Heart left ventricle (tissue), 13 donors: ENCODE measurements around the gene SCRN2.

Experiments used
- CTCF ChIP-seq, 12 donors: fragments of 200-600 bp; sonication (generic) in 4 of 12; IDR thresholded peaks; one replicate each; pipeline versions ENCODE4 v1.5.0 to v1.8.0; 2018 to 2022; ENCODE audit warnings: antibody characterized with exemption in 12 of 12, mild to moderate bottlenecking in 5 of 12
- POLR2A ChIP-seq, 2 donors: fragments of 450-650 bp; IDR thresholded peaks; one replicate each; pipeline ENCODE4 v1.6.1; 2017; ENCODE audit warnings: antibody characterized with exemption in 2 of 2, mild to moderate bottlenecking in 2 of 2, moderate library complexity in 2 of 2
- donor health status: ischemic (EF 13 %, LVEDD 7.1; RV severe dilation, severe dysfunction).
- donor health status: DM: no; HTN: yes; CAD: no.
- donor health status: DM: no; HTN: no; CAD: no.
- donor health status: ischemic (EF 25% LVEDD 6.9; RV normal size, moderate dysfunction).
- donor health status: ischemic (EF 25% LVEDD 5.7; RV mildly dilated, moderate dysfunction).
- donor health status: ischemic (EF 35%, LVEDD 5.7; RV mildly dilated, moderate dysfunction).
- donor health status: nonischemic (EF 11% LVEDD 7.7; RV severe dilation, severe dysfunction).
- donor health status: DM: yes; HTN: yes; CAD: no.
- donor health status: PGD.
- donor health status: ischemic (EF 29% LVEDD 5.4; RV normal size, mild dysfunction).
- donor health status: nonischemic (EF 23%, LVEDD 6.1; RV moderate dilation, normal function).

- no peak for TF ChIP-seq CTCF (IDR thresholded peaks at IDR 0.05)
- TF ChIP-seq POLR2A (IDR thresholded peaks at IDR 0.05), result no peak
These were observed 2.3 kb upstream of the SCRN2 start for GRCh38 chr17:47843391-47843730.
